Measurements from ENCODE around the gene LIG1. TPM values are rescaled to one million over a fixed set of nuclear protein-coding genes. Genes with fewer than 3 reads are reported as not detected.

The LIG1 gene
- total and polyA plus RNA-seq, 3 donors from 2014 or later: 51.9 to 73.3 (median 69.7) TPM

DNA sequence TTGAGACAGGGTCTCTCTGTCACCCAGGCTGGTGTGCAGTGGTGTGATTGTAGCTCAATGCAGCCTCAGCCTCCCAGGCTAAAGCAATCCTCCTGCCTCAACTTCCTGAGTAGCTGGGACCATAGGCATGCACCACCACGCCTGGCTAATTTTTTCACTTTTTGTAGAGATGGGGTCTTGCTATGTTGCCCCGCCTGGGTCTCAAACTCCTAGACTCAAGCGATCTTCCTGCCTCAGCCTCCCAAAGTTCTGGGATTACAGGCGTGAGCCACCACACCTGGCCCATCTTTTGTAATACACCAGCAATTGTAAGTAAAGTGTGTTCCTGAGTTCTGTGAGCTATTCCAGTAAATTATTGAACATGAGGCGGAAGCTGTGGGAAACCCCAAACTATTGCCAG, 66.2 kb downstream of the LIG1 start:
- H3K27me3 ChIP-seq: no peaks in the 10 kb centered on the region
- intact Hi-C loops (cut with DNase I; ENCODE audit: low total_unique reads): no loop called here
- H3K4me3 ChIP-seq: no peak overlapping the region
- TF ChIP-seq POLR2A (IDR thresholded peaks at IDR 0.05): no peak
- TF ChIP-seq, protein P1, sequence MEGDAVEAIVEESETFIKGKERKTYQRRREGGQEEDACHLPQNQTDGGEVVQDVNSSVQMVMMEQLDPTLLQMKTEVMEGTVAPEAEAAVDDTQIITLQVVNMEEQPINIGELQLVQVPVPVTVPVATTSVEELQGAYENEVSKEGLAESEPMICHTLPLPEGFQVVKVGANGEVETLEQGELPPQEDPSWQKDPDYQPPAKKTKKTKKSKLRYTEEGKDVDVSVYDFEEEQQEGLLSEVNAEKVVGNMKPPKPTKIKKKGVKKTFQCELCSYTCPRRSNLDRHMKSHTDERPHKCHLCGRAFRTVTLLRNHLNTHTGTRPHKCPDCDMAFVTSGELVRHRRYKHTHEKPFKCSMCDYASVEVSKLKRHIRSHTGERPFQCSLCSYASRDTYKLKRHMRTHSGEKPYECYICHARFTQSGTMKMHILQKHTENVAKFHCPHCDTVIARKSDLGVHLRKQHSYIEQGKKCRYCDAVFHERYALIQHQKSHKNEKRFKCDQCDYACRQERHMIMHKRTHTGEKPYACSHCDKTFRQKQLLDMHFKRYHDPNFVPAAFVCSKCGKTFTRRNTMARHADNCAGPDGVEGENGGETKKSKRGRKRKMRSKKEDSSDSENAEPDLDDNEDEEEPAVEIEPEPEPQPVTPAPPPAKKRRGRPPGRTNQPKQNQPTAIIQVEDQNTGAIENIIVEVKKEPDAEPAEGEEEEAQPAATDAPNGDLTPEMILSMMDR (IDR thresholded peaks at IDR 0.05): no peak
- H3K9me3 ChIP-seq: no peaks in the 10 kb centered on the region
- H3K4me1 ChIP-seq: peaks cover 5% of the 10 kb centered on the region
- H3K27ac ChIP-seq: no peak overlapping the region
- WGBS, 2 donors: 97 to 99% methylated on average over 5 of the region's 5 CpGs
- DNase-seq: no peak
- no peaks in the 10 kb centered on the region for H3K36me3 ChIP-seq (ENCODE audit: low read depth, missing control alignments)

- no peaks in the 10 kb centered on the region for H3K9me3 ChIP-seq
- no peak overlapping the region for H3K27ac ChIP-seq
- H3K27me3 ChIP-seq: no peaks in the 10 kb centered on the region
- peaks cover 5% of the 10 kb centered on the region for H3K4me1 ChIP-seq
- no peak overlapping the region for H3K4me3 ChIP-seq
- H3K36me3 ChIP-seq (ENCODE audit: low read depth, missing control alignments): no peaks in the 10 kb centered on the region
- 57 to 59% methylated on average over 11 to 13 of the region's 13 CpGs for WGBS, 2 donors
- no peak for TF ChIP-seq POLR2A (IDR thresholded peaks at IDR 0.05)
- TF ChIP-seq, protein P1 (IDR thresholded peaks at IDR 0.05): peak in 2 of 3 experiments; percentile 49 to 66
- intact Hi-C loops (cut with DNase I; ENCODE audit: low total_unique reads): no loop called here
- peak; percentile 58 for DNase-seq
Measured at GRCh38 chr19:48102870-48103751, 67.0 kb downstream of the LIG1 start.

- Histone ChIP-seq H3K9me3 (no peaks in the 10 kb centered on the region), H3K36me3 (ENCODE audit: low read depth, missing control alignments) (no peaks in the 10 kb centered on the region), H3K4me1 (no peaks in the 10 kb centered on the region), H3K27ac (no peak overlapping the region), H3K4me3 (no peak overlapping the region), H3K27me3 (no peaks in the 10 kb centered on the region)
- TF ChIP-seq POLR2A (IDR thresholded peaks at IDR 0.05): no peak
- TF ChIP-seq, protein P1 (IDR thresholded peaks at IDR 0.05): no peak
- DNase-seq: no peak
- WGBS, 2 donors: 76 to 86% methylated on average over 4 of the region's 4 CpGs
- intact Hi-C loops (cut with DNase I; ENCODE audit: low total_unique reads): no loop called here
Measured at GRCh38 chr19:48095612-48096175, 74.5 kb downstream of the LIG1 start.

DNA sequence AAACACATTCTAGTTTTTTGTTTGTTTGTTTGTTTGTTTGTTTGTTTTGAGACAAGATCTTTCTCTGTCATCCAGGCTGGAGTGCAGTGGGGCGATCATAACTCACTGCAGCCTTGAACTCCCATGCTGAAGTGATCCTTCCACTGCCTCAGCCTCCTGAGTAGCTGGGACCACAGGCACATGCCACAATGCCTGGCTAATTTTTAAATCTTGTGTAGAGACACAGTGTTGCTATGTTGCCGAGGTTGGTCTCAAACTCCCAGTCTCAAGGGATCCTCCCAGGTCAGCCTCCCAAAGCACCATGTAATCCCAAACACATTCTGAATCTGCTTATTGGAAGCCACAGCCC, 75.3 kb downstream of the LIG1 start:
- intact Hi-C loops (cut with DNase I; ENCODE audit: low total_unique reads): no loop called here
- H3K27me3 ChIP-seq: no peaks in the 10 kb centered on the region
- WGBS, 2 donors: 77 to 88% methylated on average over 2 of the region's 2 CpGs
- no peak overlapping the region for H3K27ac ChIP-seq
- H3K9me3 ChIP-seq: no peaks in the 10 kb centered on the region
- no peaks in the 10 kb centered on the region for H3K36me3 ChIP-seq (ENCODE audit: low read depth, missing control alignments)
- TF ChIP-seq POLR2A (IDR thresholded peaks at IDR 0.05): no peak
- TF ChIP-seq, protein P1 (IDR thresholded peaks at IDR 0.05): no peak
- no peaks in the 10 kb centered on the region for H3K4me1 ChIP-seq
- DNase-seq: no peak
- H3K4me3 ChIP-seq: no peak overlapping the region
